ENCODE data around the gene USP15.

USP15 gene

DNA sequence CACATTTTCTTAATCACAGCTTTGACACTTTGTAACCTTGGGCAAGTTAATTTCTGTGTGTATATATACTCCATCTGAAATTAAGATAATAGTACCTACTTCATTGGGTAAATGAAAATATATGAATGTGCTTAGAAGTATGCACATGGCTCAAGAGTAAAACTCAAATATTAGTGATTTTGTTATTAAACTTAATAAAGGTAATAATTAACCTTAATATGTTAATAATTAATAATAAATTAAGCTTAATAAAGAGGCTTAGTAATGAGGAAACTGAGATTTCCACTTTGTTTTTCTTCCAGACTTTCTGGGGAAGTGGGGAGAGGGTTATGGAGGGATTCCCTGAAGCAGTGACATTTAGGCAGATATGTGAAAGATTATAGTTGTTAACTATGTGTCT lies 19.8 kb downstream of the USP15 start:
- DNase-seq = no peak

DNA sequence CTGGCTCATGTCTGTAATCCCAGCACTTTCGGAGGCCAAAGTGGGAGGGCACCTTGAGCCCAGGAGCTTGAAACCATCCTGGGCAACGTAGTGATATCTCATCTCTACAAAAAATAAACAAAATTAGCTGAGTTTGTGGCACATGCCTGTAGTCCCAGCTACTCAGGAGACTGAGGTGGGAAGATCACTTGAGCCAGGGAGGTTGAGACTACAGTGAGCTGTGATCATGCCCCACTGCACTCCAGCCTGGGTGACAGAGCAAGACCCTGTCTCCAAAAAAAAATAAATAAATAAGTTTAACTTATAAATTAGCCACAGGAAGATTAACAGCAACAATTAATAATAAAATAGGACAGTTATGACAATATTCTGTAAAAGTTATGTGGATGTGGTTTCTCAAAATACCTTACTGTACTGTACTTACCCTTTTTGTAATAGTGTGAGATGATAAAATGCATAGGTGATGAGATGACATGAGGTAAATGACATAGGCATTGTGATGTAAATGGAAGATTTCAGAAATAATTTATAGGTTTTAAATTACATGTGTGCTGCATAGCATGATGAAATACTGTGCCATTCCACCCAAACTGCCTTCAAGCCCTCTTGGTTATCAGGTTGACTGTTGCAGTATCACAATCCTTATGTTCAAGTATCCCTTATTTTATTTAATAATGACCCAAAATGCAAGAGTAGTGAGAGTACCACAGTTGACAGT lies 22.0 kb downstream of the USP15 start:
- DNase-seq = no peak

DNA sequence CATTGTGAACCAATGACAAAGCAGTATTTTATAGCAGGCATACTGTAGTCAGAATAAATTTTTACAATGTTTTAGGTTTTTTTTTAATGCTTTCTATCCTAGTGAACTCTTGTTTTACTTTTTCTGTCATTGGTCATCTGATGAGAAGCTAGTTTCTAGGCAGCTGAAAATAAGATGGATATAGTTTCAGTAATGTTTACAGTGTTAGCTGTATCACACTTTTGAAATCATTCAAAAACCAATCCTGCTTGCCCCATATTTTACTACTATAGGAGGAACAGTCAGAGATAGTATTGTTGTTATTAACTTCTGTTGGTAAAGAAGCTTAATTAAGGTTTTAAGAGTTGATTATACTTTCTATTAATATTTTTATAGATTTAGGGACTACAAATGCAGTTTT lies 24.5 kb downstream of the USP15 start:
- DNase-seq = no peak

DNA sequence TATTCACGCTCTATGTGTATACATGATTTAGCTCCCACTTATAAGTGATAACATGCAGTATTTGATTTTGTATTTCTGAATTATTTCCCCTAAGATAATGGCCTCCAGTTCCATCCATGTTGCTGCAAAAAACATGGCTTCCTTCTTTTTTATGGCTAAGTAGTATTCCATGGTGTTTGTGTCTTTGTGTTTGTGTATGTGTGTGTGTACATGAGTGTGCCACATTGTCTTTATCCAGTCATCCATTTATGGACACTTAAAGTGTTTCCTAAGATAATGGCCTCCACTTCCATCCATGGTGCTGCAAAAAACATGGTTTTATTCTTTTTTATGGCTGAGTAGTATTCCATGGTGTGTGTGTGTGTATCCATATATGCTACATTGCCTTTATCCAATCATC lies 25.1 kb downstream of the USP15 start:
- DNase-seq = no peak

DNA sequence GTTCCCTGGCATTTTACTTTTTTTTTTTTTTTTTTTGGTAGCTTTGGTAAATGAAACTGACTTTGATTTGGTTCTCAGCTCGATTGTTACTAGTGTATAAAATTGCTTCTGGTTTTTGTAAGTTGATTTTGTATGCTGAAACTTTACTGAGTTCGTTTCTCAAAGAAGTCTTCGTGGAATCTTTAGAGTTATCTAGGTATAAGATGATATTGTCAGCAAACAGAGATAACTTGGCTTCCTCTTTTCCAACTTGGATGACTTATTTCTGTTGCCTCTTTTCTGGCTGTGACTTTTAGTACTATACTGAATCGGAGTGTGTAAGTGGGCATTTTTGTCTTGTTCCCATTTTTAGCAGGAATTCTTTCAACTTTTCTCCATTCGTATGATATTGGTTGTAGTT lies 28.1 kb downstream of the USP15 start:
- no peak for DNase-seq

DNA sequence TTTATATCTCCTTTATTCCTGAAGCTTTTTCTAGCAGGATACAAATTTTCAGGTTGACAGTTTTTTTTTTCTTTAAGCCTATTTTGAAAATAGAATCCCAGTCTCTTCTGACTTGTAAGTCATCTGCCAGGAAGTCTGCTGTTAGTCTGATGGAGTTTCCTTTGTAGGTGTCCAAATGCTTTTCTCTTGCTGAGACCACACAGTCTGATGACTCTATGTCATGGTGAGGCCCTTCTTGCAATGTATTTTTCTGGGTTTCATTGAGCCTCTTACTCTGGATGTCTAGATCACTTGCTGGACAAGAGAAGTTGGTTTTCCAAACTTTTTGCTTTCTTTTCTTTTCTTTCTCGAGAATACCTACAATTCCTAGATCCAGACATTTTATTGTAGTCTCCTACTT lies 30.6 kb downstream of the USP15 start:
- DNase-seq = no peak

DNA sequence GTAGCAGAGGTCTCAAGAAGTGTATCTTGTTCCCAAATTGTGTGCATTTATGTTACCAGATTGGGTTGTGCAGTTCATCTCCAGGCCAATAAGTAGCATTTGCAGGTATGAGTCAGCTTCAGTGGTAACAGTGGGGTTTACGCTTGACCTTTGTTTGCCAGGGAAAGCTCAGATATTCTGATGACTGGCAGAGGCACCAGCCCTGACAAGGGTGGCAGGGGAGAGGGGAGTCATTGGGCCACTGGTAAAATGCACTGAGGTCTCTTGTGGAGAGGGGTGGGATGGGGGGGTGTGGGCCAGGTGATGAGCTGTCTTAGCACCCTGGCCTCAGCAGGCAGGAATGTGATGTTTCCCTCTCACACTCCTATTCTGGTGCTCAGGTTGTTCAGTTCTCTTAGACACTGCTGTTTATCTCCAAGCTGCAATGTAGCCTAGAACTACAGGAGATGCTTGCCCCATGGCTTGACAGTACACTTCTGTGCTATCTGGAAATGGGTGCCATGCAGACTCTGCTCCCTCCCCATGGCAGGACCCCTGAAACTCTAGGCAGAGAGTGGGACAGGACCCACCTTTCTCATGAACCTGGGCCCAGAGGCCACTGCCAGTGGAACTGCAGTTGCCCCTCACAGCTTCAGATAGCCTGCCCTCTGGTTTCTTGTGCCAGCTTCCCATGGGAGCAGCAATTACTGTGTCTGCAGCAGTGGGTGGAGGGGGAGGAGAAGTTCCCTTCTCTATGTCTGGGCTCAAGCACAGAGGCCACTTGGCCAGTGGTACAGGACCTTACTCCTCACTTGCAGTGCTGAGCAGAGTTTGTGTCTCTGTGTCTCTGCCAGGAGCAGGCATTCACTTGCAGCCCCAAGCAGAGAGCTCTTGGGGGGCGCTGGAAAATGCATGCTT lies 31.9 kb downstream of the USP15 start:
- DNase-seq = no peak

DNA sequence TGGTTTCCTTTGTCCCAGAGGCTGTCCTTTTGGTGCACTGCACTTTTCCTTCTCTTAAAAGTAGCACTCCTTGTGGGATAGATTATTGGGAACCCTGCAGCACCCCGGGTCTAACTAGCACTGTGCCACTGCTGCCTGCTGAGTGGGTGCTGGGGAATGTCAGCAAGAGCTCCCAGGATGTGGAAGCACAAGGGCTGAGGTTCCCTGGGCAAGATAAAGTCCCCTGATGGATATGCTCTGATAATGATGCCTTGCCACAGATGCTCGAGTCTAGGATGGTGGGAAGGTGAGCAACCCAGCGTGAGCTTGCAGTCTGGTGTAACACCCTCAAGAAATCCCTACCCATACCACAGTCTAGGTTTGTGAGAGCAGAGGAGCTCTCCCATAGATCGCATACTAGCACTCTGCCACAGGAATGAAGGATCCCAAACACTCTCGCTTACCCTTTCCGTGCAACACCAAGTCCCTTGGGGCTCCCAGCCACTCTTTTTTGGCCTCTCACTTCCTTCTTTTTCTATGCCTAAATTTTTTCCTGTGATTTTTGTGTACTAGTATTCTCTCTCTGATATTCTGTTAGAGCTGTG lies 32.6 kb downstream of the USP15 start:
- no peak for DNase-seq

DNA sequence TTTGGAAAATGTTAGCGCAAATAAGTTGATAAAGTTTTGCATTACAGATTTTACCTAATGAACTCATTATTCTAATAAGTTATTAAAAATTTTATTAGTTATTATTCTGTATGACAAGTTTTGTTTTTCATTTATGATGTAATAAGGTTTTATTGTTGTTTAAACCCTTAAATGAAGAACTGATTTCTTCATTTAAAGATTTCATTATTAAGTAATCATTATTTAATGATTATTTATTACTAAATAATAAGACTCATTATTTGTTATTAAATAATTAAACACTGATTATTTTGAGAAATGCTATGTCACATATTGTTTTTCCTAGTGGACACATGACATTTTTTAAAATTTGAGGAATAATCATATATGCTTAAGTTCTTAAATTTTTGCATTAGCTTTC lies 34.2 kb downstream of the USP15 start:
- DNase-seq = no peak

DNA sequence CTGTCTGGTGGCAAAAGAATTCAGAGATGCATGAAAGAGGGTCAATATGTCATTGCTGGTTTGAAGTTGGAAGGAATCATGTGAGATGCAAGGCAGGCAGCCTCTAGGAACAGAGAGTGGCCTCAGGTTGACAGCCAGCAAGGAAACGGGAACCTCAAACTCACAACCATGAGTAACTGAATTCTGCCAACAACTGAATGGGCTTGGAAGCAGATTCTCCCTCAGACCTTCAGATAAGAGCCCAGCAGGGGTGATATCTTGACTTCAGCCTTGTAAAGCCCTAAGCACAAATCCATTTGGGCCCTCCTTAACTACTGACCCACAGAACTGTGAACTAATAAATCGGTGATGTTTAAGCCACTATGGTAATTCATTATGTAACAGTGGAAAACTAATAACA lies 35.8 kb downstream of the USP15 start:
- no peak for DNase-seq

DNA sequence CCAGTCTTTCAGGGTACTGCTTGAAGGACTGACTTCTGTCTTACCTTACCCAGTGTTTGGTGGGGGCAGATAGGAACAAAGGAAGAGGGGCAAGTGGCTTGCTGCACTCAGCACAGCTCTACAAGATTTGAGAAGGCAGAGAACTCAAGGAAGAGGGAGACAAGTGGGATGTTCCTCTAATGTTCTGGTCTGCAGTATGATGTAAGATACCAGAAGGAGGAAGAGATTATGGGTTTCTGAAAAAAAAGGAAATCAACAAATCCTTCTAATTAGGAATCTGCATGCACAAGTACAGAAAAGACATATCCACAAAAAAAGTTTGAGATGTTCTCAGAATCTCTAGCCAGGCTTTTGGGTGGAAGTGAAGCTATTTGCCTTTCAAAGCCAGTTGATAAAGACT lies 37.1 kb downstream of the USP15 start:
- no peak for DNase-seq

DNA sequence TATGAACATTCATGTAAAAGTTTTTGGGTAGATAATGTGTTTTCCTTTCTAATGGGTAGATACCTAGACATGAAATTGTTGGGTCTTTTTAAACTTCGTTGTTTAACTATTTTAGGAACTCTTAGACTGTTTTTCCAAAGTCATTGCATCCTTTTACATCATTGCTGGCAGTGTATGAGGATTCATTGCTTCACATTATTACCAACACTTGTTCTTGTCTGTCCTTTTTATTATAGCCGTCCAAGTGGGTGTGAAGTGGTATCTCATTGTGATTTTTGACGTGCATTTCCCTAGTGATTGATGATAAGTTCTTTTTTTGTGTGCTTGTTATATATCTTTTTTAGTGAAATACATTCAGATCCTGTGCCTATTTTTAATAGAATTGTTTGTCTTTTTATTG lies 39.4 kb downstream of the USP15 start:
- no peak for DNase-seq

DNA sequence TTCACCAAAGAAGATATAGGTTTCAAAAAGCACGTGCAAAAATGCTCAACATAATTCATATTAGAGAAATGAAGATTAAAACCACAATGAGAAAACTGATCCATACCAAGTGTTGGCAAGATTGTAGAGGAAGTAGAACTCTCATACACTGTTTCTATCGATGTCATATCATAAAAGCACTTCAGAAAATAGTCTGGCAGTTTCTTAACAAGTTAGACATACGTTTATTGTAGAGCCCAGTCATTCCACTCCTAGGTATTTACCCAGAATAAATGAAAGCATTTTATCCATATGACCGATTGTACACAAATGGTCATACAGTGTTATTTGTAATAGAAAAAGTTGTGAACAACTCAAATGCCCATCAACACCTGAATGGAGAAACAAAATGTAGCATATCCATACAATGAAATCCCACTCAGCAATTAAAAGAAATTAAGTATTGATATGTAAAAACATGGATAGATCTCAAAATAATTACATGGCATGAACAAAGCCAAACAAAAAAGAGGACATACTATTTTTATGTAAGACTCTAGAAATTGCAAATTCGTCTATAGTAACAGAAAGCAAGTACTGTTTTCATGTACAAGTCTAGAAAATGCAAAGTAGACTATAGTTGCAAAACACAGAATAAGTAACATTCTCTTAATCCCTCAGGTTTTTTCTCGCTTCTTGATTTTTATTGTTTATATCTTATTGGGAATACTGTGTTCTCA lies 41.0 kb downstream of the USP15 start:
- no peak for DNase-seq

DNA sequence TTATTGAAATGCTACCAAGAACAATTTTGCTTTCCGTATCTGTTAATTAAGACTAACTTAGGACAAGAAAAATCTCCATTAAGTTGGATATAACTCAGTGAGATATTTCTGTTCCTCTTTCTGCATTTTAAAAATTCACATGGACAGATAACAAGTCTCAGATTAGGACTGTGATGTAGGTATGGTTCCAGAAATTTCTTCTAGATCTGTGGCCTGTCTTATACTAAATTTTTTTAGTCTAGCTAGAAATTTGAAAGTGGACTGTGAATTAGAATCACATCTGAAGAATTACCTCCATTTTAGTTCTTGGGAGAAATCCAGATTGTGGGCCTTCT lies 41.6 kb downstream of the USP15 start:
- DNase-seq = no peak

DNA sequence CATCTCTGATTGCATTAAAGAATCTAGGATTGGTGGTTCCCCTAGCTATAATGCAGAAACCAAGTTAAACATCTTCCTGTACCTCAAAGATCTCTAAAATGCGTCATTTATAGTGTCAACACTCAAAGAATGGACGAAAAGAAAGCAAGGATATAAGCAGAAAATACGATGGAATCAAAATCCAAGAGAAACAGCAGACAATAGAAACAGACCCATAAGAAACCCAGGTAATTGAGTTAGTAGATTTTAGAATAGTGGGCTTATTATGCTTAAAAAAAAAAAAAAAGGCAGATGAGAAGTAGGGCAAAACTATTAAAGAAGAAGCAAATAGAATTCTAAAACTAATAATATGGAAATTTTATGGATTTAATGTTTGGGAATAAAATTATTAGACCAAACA lies 44.4 kb downstream of the USP15 start:
- DNase-seq = no peak

DNA sequence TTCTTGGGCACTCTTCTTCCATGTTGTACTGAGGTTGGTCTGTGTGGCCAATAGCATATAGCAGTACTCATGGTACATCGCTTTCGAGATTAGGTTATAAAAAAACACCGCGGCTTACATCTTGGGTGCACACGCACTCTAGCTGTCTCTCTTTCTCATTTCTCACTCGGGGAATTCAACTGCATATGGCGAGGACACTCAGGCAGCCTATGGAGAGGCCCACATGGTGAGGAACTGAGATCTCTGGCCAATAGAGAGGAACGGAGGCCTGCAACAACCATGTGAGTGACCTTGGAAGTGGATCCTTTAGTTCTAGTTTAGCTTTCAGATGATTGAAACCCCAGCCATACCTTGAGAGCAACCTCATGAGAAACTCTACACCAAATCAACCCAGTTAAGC lies 45.6 kb downstream of the USP15 start:
- DNase-seq = no peak

DNA sequence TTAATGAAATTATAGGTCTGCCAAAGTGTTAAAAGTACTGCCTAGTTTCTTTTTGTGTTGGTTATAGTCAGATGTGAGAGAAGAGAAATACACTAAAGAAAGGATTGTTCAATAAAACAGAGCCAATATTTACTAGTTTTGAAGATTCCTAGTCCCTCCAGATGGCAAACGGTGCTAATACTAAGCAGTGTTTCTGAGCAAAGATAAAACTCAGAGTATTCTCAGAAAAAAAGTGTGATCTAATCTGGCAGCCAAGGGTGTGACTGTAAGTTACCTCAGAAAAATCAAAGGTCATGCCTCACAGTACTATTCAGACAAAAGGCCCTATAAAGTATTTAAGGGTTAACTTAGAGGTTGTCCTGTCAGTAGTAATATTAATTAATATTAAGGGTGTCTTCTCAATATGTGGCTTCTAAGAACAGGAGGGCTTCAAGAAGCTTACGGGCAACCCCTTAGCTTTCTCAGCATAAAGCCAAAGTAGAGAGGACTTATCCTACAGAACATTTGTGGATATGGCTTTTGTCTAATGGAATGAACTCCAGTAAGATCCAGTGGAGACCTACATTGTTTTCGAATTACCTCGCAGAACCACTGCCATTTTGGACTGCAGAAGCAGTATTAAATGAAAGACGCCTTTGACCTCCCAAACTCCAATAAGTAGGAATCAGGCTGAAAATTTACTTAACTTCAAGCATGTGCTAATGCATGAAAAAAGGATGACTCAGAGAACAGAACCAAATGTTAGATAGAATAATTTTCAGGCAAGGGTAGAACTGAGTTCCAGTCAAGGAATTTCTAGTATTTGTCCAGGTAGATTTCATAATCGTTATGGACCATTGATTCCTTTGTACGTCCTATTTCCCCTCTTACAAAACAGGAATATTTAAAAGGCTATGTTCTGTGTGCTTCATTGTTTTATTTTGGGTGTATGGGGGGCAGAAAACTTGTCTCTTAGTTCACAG lies 46.6 kb downstream of the USP15 start:
- no peak for DNase-seq

DNA sequence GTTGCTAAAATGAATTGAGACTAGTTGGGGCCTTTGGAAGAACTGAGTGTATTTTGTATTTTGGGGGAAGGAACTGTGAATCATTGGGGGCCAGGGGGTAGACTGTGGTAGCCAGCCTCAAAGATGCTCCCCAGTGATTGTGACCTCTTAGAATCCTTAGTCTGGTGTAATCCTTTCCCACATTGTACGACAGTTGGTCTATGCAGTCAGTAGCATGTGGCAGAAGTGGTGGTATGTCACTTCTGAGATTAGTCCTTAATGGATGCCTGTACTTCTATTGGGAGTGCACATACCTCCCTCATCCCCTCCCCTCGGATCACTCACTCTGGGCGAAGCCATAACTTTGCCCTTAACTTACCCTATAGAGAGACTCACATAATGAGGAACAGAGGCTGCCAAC lies 48.0 kb downstream of the USP15 start:
- DNase-seq = no peak

DNA sequence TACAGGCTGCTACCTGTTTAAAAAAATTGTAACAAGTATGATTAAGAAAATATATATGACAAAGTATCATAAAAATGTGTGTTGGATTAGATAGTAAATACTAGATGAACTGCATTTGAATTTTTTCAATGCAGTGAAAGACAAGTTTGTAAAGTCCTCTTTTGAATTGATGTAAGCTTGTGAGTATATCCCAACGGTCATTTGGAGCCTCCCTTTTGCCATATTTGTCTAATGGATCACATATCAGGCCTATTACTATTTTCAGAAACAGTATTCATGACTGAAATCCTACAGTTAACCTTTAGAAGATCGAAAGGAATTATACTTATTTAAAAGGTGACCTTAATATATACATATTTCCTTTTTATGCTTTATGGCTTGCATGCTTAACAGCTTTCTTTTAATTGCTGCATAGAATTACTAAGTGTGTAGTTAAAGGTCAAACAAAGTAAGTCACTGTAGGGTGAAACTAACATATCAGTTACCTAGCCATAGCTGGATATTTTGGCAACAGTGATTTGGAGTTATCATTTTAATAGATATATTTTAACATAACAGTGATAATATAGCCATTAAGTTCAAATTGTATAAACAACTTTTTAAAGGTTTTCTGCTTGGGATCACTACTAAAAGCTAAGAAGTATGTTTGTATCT lies 53.6 kb downstream of the USP15 start:
- DNase-seq = no peak

DNA sequence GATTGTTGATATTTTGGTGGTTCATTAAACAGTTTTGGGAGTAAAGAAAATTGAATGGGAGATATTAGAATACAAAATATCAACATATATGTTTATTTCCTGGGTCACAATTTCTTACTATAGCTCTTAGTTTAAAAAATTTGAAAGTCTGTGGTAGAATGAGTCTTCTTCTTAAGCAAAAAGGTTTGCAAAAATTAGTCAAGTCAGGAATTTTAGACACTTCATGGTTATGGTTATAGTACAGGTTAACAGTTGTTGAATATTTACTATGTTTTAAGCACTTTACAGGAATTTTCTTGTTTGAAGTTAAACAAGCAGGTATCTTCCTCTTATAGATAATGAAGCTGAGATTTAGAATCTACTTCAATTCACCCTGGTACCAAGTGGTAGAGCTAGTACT lies 56.8 kb downstream of the USP15 start:
- no peak for DNase-seq

Data from amygdala (tissue), 56 donors.